IMR-90 (cell line): ENCODE data around the gene BAZ2B. TPM values are rescaled to one million over a fixed set of nuclear protein-coding genes. Genes with fewer than 3 reads are reported as not detected.

Source experiments
- ATAC-seq: fragments of 200-7000 bp; cut with Tn5 transposase; 2 replicates; pipeline ENCODE4 v1.9.1; 2020; ENCODE audit warnings: low read depth, mild to moderate bottlenecking, moderate library complexity
- BruUV-seq: library from RNA; stranded (reverse); fragments of 400-500 nt; replicated peaks from 2 replicates; lab custom pipeline; 2021; lab: Mats Ljungman, UMichigan
- CTCF ChIA-PET: fragments of 300-600 bp; formaldehyde crosslinking; extraction: SDS; loops from one replicate; lab custom pipeline; 2021; ENCODE audit warnings: antibody characterized with exemption; lab: Yijun Ruan, JAX
- POLR2A ChIA-PET: fragments of 300-600 bp; sonication (Branson Sonifier 250); formaldehyde crosslinking; loops from one replicate; lab custom pipeline; 2022; ENCODE audit warnings: antibody characterized with exemption; ENCODE audit not compliant: unreplicated experiment; lab: Charles Lee
- DNase-seq: peaks from one replicate; pipeline ENCODE4 v3.0.0; 2013
- H2AFZ ChIP-seq: replicated peaks from 2 replicates; pipeline ENCODE3; 2013; ENCODE audit warnings: low read length, mild to moderate bottlenecking; ENCODE audit not compliant: poor library complexity
- H2AK5ac ChIP-seq: 2 replicates; pipeline ENCODE4 v1.6.1; 2013; ENCODE audit warnings: low read depth, low read length, inconsistent platforms
- H2AK9ac ChIP-seq: replicated peaks from 2 replicates; pipeline ENCODE3; 2013; ENCODE audit warnings: mild to moderate bottlenecking, low read depth, low read length, moderate library complexity; ENCODE audit not compliant: poor library complexity
- H2BK120ac ChIP-seq: 2 replicates; pipeline ENCODE4 v1.6.1; 2013; ENCODE audit warnings: low read depth, low read length, inconsistent platforms
- H2BK15ac ChIP-seq: 3 replicates; pipeline ENCODE4 v1.6.1; 2013; ENCODE audit warnings: low read depth, low read length, inconsistent platforms
- H2BK20ac ChIP-seq: 2 replicates; pipeline ENCODE4 v1.6.1; 2013; ENCODE audit warnings: low read depth, mild to moderate bottlenecking, inconsistent platforms, low read length, moderate library complexity
- H2BK5ac ChIP-seq: 2 replicates; pipeline ENCODE4 v1.6.1; 2013; ENCODE audit warnings: mild to moderate bottlenecking, low read depth, low read length, inconsistent platforms; ENCODE audit not compliant: poor library complexity, severe bottlenecking
- H3K14ac ChIP-seq: replicated peaks from 2 replicates; pipeline ENCODE4 v1.6.1; 2013; ENCODE audit warnings: low read depth, low read length, inconsistent platforms
- H3K18ac ChIP-seq: 2 replicates; pipeline ENCODE4 v1.6.1; 2013; ENCODE audit warnings: low read depth, low read length, control low read depth
- H3K23ac ChIP-seq: 2 replicates; pipeline ENCODE4 v1.6.1; 2013; ENCODE audit warnings: low read depth, low read length, inconsistent platforms
- H3K27ac ChIP-seq: 2 replicates; pipeline ENCODE4 v1.5.1; 2013; ENCODE audit warnings: mild to moderate bottlenecking, control low read depth, low read length; ENCODE audit not compliant: insufficient read depth
- H3K27me3 ChIP-seq: 2 replicates; pipeline ENCODE4 v1.6.1; 2013; ENCODE audit warnings: low read length; ENCODE audit not compliant: control insufficient read depth, insufficient read depth
- H3K36me3 ChIP-seq: 2 replicates; pipeline ENCODE4 v1.6.1; 2013; ENCODE audit warnings: low read length, mixed read lengths; ENCODE audit not compliant: control insufficient read depth, insufficient read depth
- H3K4ac ChIP-seq: 2 replicates; pipeline ENCODE4 v1.6.1; 2013; ENCODE audit warnings: low read depth, low read length, inconsistent platforms
- H3K4me1 ChIP-seq: 2 replicates; pipeline ENCODE4 v1.6.1; 2013; ENCODE audit warnings: low read length, mixed read lengths; ENCODE audit not compliant: control insufficient read depth, insufficient read depth
- H3K4me2 ChIP-seq: 2 replicates; pipeline ENCODE4 v1.6.1; 2013; ENCODE audit warnings: low read depth, mild to moderate bottlenecking, control low read depth, low read length, moderate library complexity
- H3K4me3 ChIP-seq: 2 replicates; pipeline ENCODE4 v1.5.1; 2013; ENCODE audit warnings: low read depth, mild to moderate bottlenecking, control low read depth, low read length, moderate library complexity; ENCODE audit not compliant: insufficient read depth
- H3K56ac ChIP-seq: 2 replicates; pipeline ENCODE4 v1.6.1; 2013; ENCODE audit warnings: low read length, inconsistent platforms; ENCODE audit not compliant: insufficient read depth; ENCODE audit errors: extremely low read depth
- H3K79me1 ChIP-seq, 2 experiments: 2 replicates each; pipeline ENCODE4 v1.6.1; 2013; ENCODE audit warnings: low read length in 2 of 2, inconsistent platforms in 1 of 2, low read depth in 1 of 2
- H3K9ac ChIP-seq: 2 replicates; pipeline ENCODE4 v1.6.1; 2013; ENCODE audit warnings: low read depth, low read length, control low read depth
- H3K9me1 ChIP-seq: 2 replicates; pipeline ENCODE4 v1.6.1; 2013; ENCODE audit warnings: low read length, inconsistent platforms; ENCODE audit not compliant: insufficient read depth
- H3K9me3 ChIP-seq: 2 replicates; pipeline ENCODE4 v1.6.1; 2013; ENCODE audit warnings: low read length; ENCODE audit not compliant: control insufficient read depth, insufficient read depth
- H4K20me1 ChIP-seq: 2 replicates; pipeline ENCODE4 v1.6.1; 2013; ENCODE audit warnings: low read length, inconsistent platforms; ENCODE audit not compliant: insufficient read depth
- H4K5ac ChIP-seq: 2 replicates; pipeline ENCODE4 v1.6.1; 2013; ENCODE audit warnings: mild to moderate bottlenecking, low read depth, low read length, control low read depth
- H4K8ac ChIP-seq, 2 experiments: 2 replicates each; pipeline ENCODE4 v1.6.1; 2013; ENCODE audit warnings: low read depth in 2 of 2, low read length in 2 of 2, control low read depth in 1 of 2, inconsistent platforms in 1 of 2
- H4K91ac ChIP-seq: 2 replicates; pipeline ENCODE4 v1.6.1; 2013; ENCODE audit warnings: low read depth, low read length, inconsistent platforms; ENCODE audit not compliant: insufficient read depth
- BHLHE40 ChIP-seq: fragments of 150-350 bp; IDR thresholded peaks from 2 replicates; pipeline ENCODE4 v1.6.1; 2016; ENCODE audit warnings: mild to moderate bottlenecking, low read depth, low read length
- CEBPB ChIP-seq: IDR thresholded peaks from 2 replicates; pipeline ENCODE4 v1.6.1; 2012; ENCODE audit warnings: low read depth, low read length, improper control_type of control experiment
- CHD1 ChIP-seq: IDR thresholded peaks from 2 replicates; pipeline ENCODE4 v1.6.1; 2012; ENCODE audit warnings: low read depth, low read length, improper control_type of control experiment
- CTCF ChIP-seq: conservative IDR thresholded peaks from 2 replicates; pipeline ENCODE4 v1.5.1; 2012; ENCODE audit warnings: mild to moderate bottlenecking, low read depth, low read length, improper control_type of control experiment
- ELK1 ChIP-seq: fragments of 150-350 bp; IDR thresholded peaks from 2 replicates; pipeline ENCODE4 v1.6.1; 2016; ENCODE audit warnings: low read depth, mild to moderate bottlenecking, low read length, moderate library complexity, borderline replicate concordance
- FOS ChIP-seq: fragments of 150-350 bp; IDR thresholded peaks from 2 replicates; pipeline ENCODE4 v1.6.1; 2016; ENCODE audit warnings: low read depth, low read length
- MAFK ChIP-seq: IDR thresholded peaks from 2 replicates; pipeline ENCODE4 v1.6.1; 2012; ENCODE audit warnings: low read depth, low read length, improper control_type of control experiment
- MAZ ChIP-seq: IDR thresholded peaks from 2 replicates; pipeline ENCODE4 v1.6.1; 2012; ENCODE audit warnings: low read depth, mild to moderate bottlenecking, low read length, improper control_type of control experiment, moderate library complexity, borderline replicate concordance
- MXI1 ChIP-seq: IDR thresholded peaks from 2 replicates; pipeline ENCODE4 v1.6.1; 2012; ENCODE audit warnings: low read depth, mild to moderate bottlenecking, low read length, moderate library complexity, borderline replicate concordance
- NFE2L2 ChIP-seq: fragments of 150-350 bp; IDR thresholded peaks from 2 replicates; pipeline ENCODE4 v1.6.1; 2016; ENCODE audit warnings: low read depth, mild to moderate bottlenecking, low read length
- POLR2A ChIP-seq: IDR thresholded peaks from 2 replicates; pipeline ENCODE4 v1.6.1; 2012; ENCODE audit warnings: mild to moderate bottlenecking, low read depth, low read length
- RAD21 ChIP-seq: IDR thresholded peaks from 2 replicates; pipeline ENCODE4 v1.6.1; 2012; ENCODE audit warnings: low read length, improper control_type of control experiment
- RCOR1 ChIP-seq: IDR thresholded peaks from 2 replicates; pipeline ENCODE4 v1.6.1; 2012; ENCODE audit warnings: mild to moderate bottlenecking, low read length, improper control_type of control experiment; ENCODE audit not compliant: insufficient replicate concordance
- RFX5 ChIP-seq: IDR thresholded peaks from 2 replicates; pipeline ENCODE4 v1.8.0; 2012; ENCODE audit warnings: low read depth, mild to moderate bottlenecking, low read length, moderate library complexity
- SMC3 ChIP-seq: fragments of 150-350 bp; IDR thresholded peaks from 2 replicates; pipeline ENCODE4 v1.6.1; 2016; ENCODE audit warnings: low read depth, mild to moderate bottlenecking, antibody characterized with exemption, low read length, moderate library complexity
- USF2 ChIP-seq: fragments of 150-350 bp; IDR thresholded peaks from 2 replicates; pipeline ENCODE4 v1.6.1; 2017; ENCODE audit warnings: mild to moderate bottlenecking, antibody characterized with exemption, low read length, low read depth
- WGBS, 2 experiments: methylation state at CpG; one replicate each; pipeline versions ENCODE4 v1.1.5 to v1.1.7; 2013; ENCODE audit warnings: missing lambda C conversion rate in 2 of 2; ENCODE audit not compliant: insufficient read length in 1 of 2; ENCODE audit errors: extremely low coverage in 2 of 2; 5-methylcytosine and 5-hydroxymethylcytosine counted together
- dilution Hi-C: fragments of 300-500 bp; cut with HindIII; formaldehyde crosslinking; loops from one replicate; pipeline ENCODE4 v1.14.3; 2018; ENCODE audit warnings: low sequenced_read_pairs; ENCODE audit not compliant: unreplicated experiment
- in situ Hi-C: fragments of 300-500 bp; cut with MboI; formaldehyde crosslinking; loops from 3 replicates; pipeline ENCODE4 v1.14.3; 2019; ENCODE audit warnings: low sequenced_read_pairs, inconsistent platforms, mixed read lengths
- intact Hi-C: fragments of 100-400 bp; cut with micrococcal nuclease; formaldehyde crosslinking; loops from 2 replicates; pipeline ENCODE4 v1.10.0; 2022
- polyA plus RNA-seq, 3 experiments: library from polyadenylated mRNA; depleted of rRNA; stranded (reverse); fragments of >200 nt; gene quantifications; 2 replicates each; pipeline ENCODE4 v1.2.3, GENCODE V29; 2012; ENCODE audit warnings: low replicate concordance in 1 of 3
- total RNA-seq: library from RNA; depleted of rRNA; stranded (reverse); fragments of >200 nt; gene quantifications from 2 replicates; pipeline ENCODE4 v1.2.3, GENCODE V29; 2012

The BAZ2B gene
- total and polyA plus RNA-seq, 2 of the 4 experiments (the other 2 are of a cell fraction): 8.9 to 42.1 TPM

GRCh38 chr2:159531475-159531874 is 84.9 kb downstream of the BAZ2B start:
- Histone ChIP-seq H3K79me1 (0 out of 4 replicates have a peak, but pooled peaks cover 0 to 6% of the 10 kb centered on the region in 2 experiments), H4K8ac (no peak overlapping the region), H2BK120ac (no peak overlapping the region), H2AK9ac (no peak overlapping the region), H3K56ac (no peak overlapping the region), H3K4me2 (no peak overlapping the region), H3K23ac (no peak overlapping the region), H2AFZ (no peak overlapping the region), H3K4ac (no peak overlapping the region), H4K91ac (no peak overlapping the region), H2AK5ac (no peak overlapping the region), H2BK20ac (no peak overlapping the region), H3K4me1 (no peaks in the 10 kb centered on the region), H3K18ac (no peak overlapping the region), H3K9me3 (no peaks in the 10 kb centered on the region), H2BK5ac (no peak overlapping the region), H3K4me3 (no peak overlapping the region), H3K27ac (no peak overlapping the region), H4K5ac (no peak overlapping the region), H4K20me1 (no peaks in the 10 kb centered on the region), H3K27me3 (no peaks in the 10 kb centered on the region), H2BK15ac (no peak overlapping the region), H3K9me1 (no peaks in the 10 kb centered on the region), H3K9ac (no peak overlapping the region), H3K36me3 (no peaks in the 10 kb centered on the region), H3K14ac (no peak overlapping the region)
- no TSS peak for BruUV-seq
- in situ Hi-C loops (no loop called here), intact Hi-C loops (loop anchor here (10.0 kb wide), 1 partner anchor 1503 kb away; no protein-coding TSS in a partner anchor), dilution Hi-C loops (no loop called here)
- DNase-seq (no peak), ATAC-seq (no peak)
- ChIA-PET POLR2A (interaction anchor here (0.6 kb wide), 1 partner anchor 66 kb away, joined by 3 read pairs; no protein-coding TSS in a partner anchor), CTCF (no interaction called here)
- WGBS, 2 experiments: 57% methylated on average over 1 of the region's 1 CpG; no CpG with 5 or more reads in 1 of the 2 experiments
- no peak for TF ChIP-seq NFE2L2
- no peak for TF ChIP-seq FOS
- no peak for TF ChIP-seq RAD21
- TF ChIP-seq ELK1: no peak
- no peak for TF ChIP-seq CHD1
- TF ChIP-seq RFX5: no peak
- TF ChIP-seq CTCF: no peak
- no peak for TF ChIP-seq RCOR1
- no peak for TF ChIP-seq MAFK
- no peak for TF ChIP-seq SMC3
- TF ChIP-seq MXI1: no peak
- TF ChIP-seq CEBPB: no peak
- TF ChIP-seq USF2: no peak
- TF ChIP-seq MAZ: no peak
- no peak for TF ChIP-seq POLR2A
- no peak for TF ChIP-seq BHLHE40
